Fibroblast of the conjunctiva (primary cell): Measurements from ENCODE around the gene STIMATE.

Experiments used
- DNase-seq: peaks from one replicate; pipeline ENCODE4 v3.0.0-alpha.2; 2010; ENCODE audit warnings: low read depth

The STIMATE gene

GRCh38 chr3:52791366-52791765 lies 106.0 kb downstream of the STIMATE start:
- DNase-seq = no peak

GRCh38 chr3:52790741-52791140 lies 106.6 kb downstream of the STIMATE start:
- no peak for DNase-seq

- DNase-seq = no peak
These were observed 107.0 kb downstream of the STIMATE start for GRCh38 chr3:52790337-52790736.

GRCh38 chr3:52789746-52790040 lies 107.7 kb downstream of the STIMATE start:
- DNase-seq = no peak

- DNase-seq = no peak
These were observed 108.2 kb downstream of the STIMATE start for GRCh38 chr3:52788890-52789745.

GRCh38 chr3:52787672-52788625 lies 109.4 kb downstream of the STIMATE start:
- no peak for DNase-seq

- no peak for DNase-seq
These were observed 110.1 kb downstream of the STIMATE start for GRCh38 chr3:52787246-52787645.
